Measurements from ENCODE around the gene BIVM.

BIVM gene

GRCh38 chr13:102881819-102882686 is 83.1 kb downstream of the BIVM start:
- no peak for DNase-seq (ENCODE audit: low spot score)
